NCI-H345 treated with DMSO at 0.1 percent for 48 hours (cell line): ENCODE data around the gene SFSWAP.
A peak's percentile ranks its signal among the peaks of the same experiment; 100 is the strongest.
"Not testable (repeated sequence)": the region's sequence is repeated elsewhere in the genome, so short reads cannot be mapped to it uniquely, and the experiment has no call there.

ENCODE experiments used
- DNase-seq: peaks from one replicate; lab custom pipeline; 2025; ENCODE audit not compliant: unreplicated experiment; lab: John Stamatoyannopoulos, UW

The SFSWAP gene

DNA sequence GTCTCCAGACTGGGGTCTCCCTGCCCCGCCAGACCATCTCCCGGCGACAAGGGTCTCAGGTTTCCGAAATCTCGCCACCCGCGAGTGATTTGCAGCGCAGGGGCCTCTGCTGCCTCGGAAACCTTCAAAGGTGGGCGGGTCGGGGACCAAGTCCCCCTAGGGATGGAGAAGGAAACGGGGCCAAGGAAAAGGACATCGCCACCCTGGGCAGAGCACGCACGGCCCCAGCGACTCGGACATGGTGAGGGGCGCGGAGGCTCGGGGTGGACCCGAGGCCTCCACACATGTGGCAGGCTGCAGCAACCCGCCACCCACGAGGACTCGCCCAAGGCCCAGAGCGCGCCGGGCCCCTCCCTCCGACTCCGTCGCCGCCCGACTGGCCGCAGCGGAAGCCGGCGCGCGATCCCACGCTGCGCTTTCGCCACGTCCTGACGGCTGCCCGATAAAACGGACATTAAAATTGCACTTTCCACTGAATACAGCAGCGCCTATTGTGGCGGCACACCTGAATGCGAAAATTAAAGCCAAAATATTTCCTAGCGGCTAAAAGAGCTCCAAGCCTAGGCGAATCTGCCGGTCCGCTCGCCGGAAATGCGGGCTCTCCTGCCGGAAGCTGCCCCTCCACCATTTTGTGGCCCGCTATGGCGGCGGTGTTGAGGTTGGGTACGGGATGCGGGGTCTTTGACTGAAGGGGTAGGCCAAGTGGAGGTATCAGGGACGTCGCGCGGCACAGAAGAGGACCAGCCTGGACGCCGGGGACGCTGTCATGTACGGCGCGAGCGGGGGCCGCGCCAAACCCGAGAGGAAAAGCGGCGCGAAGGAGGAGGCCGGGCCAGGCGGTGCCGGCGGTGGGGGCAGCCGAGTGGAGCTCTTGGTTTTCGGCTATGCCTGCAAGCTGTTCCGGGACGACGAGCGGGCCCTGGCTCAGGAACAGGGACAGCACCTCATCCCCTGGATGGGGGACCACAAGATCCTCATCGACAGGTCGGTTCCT, at the start of gene SFSWAP:
Gene SFSWAP, plus strand, starts transcription at position 627 of the 994 bp plus-strand sequence. Its CDS starts 140 bp downstream, at position 767.
- DNase-seq = peak; percentile 81

DNA sequence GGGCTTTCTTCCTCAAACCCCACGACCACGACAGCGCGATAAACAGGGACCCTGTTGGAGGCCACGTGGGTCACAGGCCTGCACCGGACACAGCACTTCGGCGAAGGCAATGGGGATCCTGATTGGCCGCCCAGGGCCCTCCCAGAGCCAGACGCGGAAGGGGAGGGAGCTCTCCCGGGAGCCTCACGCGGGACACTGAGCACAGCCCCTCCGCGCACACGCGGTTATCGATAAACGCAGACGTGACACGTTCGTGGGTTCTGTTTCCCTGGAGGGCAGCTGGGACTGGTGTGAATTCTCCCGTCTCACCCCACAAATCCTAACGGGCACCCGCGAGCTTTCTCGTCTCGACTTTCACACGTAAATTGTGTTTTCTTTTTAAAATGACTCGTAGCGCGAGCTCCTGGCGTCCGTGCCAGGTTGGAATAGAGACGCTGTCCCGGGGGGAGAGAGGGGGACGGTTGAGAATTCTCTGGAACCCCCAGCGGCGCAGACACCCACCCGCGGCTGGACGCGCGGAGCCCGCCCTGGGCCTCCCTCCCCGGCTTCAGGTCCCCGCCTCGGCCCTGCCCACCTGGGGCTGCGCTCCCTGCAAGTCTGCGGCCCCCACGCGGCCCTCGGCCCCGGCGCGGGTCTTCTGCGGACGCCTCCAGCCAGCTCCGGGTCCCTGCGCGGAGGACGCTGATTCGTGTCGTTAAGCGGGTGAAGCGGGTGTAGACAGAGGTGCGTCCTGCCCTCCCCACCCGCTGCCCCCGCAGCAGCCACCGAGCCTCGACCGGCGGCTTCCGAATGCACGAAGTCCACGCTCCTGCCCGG, 49.5 kb upstream of the SFSWAP start:
- DNase-seq = not testable (repeated sequence)

DNA sequence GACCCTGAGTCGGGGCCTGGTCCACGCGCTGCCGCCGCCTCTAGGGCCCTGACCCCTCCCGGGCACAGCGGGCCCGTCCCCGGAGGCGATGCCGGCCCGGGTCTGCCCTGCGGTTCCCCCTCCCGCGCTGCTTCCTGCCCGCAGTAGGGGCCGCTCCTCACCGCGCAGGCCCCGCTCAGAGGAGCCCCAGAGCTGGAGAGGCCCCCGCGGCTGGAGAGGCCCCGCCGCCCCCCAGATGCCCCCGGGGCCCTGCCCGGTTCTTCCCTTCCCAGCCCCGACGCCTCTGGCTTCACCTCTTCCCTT, 49.0 kb upstream of the SFSWAP start:
- DNase-seq = not testable (repeated sequence)

DNA sequence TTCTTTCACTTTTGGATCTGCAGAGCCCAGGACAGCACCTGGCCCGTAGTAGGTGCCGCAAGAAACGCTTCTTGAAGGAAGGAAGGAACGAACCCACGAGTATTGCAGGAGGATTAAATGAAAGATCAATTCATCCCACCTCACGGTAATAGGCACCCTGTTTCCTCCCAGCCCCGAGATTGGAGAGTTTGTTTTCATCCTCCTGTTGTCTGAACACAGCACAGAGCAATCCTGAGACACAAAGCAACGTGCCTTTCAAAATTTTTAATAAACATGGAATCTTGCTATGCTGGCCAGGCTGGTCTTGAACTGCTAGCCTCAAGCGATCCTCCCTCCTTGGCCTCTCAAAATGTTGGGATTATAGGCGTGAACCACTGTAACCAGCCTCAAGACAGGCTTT, 48.5 kb upstream of the SFSWAP start:
- DNase-seq = not testable (repeated sequence)

DNA sequence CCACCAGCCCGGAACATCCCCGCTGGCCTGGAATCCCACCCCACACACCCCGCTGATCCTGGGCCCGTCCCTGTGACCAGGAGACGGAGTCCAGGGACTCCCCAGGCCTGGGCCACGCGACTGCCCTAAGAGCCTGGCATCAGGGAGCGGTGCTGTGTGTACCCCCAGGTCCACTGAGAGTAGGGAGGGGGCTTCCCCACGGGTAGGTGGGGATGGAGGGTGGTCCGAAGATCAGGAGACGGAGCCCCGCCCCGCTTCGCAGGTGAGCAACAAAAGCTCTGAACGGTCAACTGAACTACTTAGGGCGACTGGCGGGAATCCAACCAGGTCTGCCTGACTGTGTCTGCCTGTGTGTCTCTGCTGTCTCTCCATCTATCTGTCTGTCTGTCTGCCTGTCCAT, 45.2 kb upstream of the SFSWAP start:
- DNase-seq = not testable (repeated sequence)

DNA sequence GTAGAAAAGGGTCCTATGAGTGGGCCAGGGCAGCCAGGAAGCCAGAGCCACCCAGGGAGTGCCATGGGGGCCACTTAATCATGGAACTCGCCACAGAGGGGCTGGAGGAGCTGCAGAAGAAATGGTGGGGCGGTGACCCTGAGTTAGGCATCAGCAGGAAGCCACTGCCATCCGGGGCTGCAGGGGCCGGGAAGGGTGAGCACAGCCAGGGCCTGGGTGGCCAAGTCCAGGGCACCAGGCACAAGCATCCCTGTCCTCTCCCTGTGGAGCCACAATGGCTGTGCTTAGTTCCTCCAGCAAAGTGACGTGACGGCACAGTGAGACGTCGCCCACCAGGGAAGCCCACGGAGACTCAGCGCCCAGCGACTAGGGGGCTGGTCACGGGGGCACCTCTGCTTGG, 44.4 kb upstream of the SFSWAP start:
- DNase-seq = not testable (repeated sequence)

DNA sequence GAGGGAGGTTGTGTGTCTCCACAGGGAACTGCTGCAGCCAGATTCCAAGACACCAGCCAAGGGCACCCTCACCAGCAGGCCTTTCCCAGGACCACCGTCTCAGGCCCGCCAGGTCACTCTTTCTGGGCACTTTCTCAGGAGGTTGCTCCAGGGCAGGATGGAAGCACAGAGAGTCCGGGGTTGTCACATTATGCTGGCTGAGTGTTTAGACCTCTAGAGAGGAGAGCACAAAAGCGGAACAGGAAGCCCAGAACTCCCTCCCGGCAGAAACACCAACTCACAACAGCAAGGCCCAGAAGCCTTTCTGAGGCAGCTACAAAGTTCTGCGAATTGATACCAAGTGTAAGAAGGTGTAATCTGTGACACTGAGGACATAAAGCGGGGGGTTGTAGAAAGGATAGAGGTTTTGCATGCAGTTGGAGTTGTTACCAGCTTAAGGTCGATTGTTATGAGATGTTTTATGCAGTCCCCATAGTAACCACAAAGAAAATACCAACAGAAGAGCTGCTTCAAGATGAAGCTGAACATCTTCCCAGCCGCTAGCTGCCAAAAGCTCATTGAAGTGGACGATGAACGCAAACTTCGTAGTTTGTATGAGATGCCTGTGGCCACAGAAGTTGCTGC, 43.8 kb upstream of the SFSWAP start:
- DNase-seq = not testable (repeated sequence)

DNA sequence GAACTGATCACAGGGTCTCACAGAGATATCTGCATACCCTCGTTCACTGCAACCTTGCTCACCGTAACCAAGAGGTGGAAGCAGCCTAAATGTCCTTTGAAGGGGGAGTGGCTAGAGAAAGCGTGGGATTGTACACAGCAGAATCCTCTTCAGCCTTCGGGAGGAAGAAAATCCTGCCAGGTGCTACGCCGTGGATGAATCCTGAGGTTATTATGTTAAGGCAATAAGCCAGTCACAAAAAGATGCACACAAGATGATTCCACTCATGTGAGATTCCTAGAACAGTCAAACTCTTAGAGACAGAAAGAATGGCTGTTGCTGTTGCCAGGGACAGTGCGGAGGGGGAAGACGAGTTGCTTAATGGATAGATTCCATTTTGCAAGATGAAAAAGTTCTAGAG, 39.6 kb upstream of the SFSWAP start:
- no peak for DNase-seq

DNA sequence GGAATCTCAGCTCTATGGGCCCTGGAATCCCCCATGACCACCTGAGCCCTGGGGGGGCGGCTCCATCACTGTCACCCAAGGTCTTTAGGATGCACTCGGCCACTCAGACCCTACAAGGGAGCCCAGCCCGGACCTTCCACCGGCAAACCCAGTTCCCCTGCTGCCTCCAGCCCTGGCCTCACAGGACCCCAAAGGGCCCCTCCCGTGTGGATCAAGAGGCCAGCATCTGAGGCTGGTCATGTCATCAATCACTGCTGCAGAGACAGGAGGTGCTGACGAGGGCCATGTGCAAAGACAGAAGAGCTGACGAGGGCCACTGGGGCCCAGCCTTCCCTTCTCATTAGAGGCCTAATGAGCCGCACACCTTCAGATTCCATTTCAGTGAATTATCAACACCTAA, 39.0 kb upstream of the SFSWAP start:
- DNase-seq = no peak

DNA sequence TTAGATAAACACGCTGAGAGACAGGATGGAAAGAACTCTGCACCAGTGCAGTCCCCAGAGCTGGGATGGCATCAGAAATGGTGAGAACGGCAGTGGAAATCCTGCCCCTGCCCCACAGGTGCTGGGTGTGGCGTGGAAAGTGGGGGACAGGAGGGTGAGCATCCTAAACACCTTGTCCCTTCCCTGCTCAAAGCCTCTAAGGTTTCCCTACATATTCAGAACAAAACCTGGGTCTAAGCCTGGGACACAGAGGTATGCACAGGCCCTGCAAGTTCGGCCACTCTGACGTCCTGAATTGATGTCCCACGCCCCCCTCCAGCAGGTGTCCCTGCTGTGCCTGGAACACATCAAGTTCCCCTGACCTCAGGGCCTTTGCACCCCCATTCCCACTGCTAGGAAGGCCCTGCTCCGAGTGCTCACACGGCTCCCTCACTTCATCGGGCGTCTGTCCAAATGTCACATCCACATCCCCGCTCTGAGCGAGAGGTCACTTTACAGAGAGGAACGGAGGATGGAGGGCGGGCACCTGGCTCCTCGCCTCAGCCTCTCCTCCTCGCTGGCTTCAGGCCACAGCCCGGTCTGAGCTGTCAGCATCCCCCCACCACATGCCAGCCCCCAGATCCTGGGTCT, 38.5 kb upstream of the SFSWAP start:
- DNase-seq = no peak

DNA sequence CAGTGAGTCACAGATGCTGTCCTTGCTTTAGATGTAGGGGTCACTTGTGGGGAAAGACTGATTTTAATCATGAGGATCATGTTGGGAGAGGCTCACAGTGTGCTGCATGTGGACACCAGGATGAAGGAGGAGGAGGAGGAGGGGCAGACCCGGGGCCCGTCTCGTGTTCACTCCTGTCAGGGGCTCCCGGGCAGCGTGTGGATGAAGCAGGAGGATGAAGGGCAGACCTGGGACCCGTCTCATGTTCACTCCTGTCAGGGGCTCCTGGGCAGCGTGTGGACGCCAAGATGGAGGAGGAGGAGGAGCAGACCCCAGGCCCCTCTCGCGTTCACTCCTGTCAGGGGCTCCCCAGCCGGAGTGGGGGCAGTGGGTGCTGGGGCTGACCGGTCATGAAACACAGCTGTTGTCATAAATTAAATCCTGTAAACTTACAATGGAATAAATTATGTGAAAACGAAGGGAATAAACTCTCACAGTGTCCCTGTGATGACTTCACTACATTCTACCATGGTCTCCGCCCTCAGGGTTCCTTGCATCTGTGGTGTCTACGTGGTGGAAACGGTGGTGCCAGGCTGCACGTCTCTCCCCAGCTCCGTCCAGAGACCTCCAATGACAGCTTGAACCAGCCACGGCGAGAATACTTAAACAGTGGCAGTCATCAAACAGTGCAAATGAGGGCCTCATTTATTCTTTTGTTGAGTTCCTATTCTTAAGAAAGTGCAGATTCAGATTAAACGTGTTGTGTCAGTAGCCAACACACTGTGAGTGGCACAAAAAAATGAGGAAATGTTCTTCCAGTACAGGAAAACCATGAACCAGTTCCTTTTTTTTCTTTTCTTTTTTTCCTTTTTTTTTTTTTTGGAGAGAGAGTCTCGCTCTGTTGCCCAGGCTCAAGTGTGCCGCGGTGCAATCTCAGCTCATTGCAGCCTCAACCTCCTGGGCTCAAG, 37.7 kb upstream of the SFSWAP start:
- no peak for DNase-seq

DNA sequence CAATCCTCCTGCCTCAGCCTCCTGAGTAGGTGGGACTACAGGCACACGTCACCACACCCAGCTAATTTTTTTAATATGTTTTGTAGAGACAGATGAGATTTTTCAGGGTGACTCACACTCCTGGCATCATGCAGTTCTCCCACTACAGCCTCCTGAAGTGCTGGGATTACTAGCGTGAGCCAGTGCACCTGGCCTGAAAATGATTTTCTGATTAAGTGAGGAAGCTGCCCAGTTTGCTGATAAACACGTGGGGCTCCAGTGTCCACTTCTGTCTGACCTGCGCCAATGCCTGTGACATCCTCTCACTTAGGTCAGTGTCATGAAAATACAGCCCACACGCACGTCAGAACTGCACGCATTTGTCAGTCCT, 37.0 kb upstream of the SFSWAP start:
- DNase-seq = no peak

DNA sequence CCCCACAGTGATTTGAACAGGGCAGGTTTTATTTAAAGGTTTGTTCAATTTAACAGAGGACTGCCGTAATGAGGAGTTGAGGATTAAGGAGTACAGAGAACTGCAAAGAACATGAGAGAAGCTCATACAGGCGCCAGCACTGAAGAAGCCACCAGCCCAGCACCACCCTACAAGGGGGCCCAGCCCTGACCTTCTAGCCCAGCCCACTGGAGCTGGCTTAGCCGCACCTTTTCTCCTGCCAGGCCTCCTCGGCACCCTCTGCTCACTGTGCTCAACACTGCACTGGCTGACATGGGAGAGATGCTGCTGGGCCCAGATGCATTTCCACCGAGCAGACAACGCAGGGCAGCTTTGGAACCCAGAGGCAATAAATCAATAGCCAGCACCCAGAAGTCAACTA, 36.5 kb upstream of the SFSWAP start:
- DNase-seq = no peak

DNA sequence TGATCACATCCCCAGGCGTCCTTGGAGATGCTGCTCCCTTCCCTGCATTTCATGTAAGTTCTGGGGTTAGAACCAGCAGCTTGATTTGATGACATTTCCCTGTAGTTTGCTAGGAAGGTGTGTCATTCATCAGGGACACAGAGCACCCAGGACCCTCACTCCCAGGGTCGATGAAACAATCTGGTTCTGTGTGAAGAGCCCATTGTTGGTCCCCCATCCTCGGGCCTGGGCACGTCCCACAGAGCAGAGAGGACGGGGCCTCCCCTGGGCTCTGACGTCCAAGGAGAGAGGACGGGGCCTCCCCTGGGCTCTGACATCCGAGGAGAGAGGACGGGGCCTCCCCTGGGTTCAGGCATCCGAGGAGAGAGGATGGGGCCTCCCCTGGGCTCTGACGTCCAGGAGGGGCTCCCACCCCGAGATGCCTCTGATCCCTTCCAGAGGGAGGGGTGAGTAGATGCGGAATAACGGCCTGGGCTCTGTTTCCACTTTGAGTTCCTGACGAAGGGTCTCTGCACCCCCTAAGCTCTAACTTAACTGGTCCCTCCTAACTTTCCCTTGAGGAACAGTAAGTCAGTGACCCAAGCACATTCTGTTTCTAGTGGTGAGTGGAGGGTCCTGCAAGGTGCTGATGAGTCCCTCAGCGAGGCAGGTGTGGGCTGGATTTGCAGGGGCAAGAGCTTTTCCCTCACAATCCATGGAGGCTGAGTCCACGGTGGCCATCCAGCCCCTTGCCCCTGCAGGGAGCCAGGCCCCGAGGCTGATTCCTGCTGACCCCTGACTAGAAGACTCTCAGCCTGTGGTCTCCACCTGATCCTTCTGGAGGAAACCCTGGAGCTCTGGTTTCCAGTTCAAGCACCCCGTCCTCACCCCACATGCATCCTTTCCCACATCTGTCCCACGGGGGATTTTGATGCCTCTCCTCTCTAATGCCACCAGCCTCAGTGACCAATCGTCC, 35.5 kb upstream of the SFSWAP start:
- no peak for DNase-seq

DNA sequence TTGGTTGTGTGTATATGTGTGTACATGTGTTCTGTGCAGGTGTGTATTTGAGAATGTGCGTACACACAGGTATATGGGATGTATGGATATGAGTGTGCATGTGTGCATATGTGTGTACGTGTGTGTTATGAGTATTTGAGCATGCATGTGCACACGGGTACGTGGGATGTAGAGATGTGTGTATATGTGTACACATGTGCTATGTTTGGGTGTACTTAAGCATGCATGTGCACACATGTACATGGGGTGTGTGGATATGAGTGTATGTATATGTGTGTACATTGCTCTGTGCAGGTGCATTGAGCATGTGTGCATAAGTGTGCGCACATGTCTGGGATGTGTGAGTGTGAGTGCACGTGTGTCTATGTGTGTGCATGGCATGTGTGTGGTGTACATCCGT, 34.3 kb upstream of the SFSWAP start:
- no peak for DNase-seq

DNA sequence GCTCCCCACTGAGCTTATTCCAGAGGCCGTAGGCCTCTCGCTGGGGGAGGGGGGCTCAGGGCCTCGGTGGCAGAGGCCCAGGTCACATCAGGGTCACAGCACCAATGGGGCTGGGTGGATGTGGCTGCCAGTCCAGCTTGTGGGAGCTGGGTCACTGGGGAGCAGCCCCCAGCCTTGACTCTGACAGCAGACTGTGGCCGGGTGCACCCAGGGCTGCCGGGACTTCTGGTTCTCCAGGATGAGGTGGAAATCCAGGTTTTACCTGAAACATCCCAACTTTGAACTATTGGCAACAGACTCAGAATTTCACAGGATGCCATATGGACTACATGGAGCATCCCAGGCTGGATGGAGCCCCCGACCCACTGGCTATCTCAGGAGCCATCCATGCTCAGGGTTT, 33.8 kb upstream of the SFSWAP start:
- DNase-seq = not testable (repeated sequence)

DNA sequence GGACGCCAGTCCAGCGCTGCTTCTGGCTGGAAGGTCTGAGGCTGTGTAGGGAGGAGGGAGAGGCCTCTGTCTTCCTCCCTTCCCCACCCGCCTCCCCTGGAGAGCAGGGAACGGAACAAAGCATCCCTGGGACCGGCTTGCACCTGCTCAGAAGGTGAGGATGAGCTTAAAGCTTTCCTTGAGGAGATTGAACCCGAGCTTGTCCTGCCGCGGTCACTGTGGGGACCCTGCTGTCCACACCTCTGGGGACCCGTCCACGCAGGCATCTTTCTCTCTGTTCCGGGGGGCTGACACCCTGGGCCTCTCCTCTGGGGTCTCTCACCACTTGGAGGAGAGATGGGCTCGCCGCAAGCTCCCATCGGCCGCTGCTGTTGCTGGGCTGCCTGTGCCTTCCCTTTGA, 33.2 kb upstream of the SFSWAP start:
- no peak for DNase-seq

DNA sequence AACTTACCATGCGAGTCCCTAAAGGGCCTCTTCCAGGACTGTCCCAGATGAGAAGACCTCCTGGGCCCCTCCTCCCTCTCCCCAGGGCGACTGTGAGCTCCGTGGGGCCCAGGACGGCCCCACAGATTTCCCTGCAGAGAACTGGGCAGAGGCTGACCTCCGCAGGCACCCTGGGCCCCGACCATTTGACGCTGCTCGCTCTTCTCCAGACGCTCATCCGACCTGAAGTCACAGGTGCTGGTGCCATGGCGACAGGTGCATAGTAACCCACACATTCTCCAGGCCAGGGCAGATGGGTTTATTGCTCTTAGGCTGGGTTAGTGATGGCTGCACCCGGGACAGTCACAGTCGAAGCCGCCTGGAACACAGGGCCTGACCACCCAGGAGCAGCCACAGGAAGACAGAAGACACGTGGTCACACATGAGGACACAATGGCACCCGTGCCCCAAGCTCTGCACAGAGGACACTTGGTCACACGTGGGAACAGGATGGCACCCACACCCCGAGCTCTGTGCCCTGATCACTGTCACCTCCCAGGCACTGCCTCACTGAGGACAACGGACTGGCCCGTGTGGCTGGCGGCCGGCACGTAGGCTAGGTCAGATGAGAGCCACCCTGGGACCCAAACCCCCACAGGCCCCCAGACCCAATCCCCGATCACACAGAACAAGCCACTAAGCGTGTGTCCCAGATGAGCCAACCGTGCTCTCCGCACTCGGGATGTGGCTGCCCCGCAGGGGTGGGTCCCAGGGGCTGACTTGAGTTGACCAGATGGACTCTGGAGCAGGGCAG, 32.3 kb upstream of the SFSWAP start:
- not testable (repeated sequence) for DNase-seq
